ACC112 (cell line): ENCODE results near the gene IDUA.

Experiments
- H2AFZ ChIP-seq: fragments of 200-600 bp; sonication (generic); one replicate; pipeline ENCODE4 v1.6.0; 2017; ENCODE audit warnings: antibody characterized with exemption, low read length; ENCODE audit not compliant: unreplicated experiment
- H3K27ac ChIP-seq: fragments of 200-600 bp; sonication (generic); 2 replicates; pipeline ENCODE4 v1.5.1; 2014; ENCODE audit warnings: low read depth, mild to moderate bottlenecking, antibody characterized with exemption, low read length, moderate library complexity
- H3K27me3 ChIP-seq: fragments of 200-600 bp; sonication (generic); 2 replicates; pipeline ENCODE4 v1.6.1; 2014; ENCODE audit warnings: mild to moderate bottlenecking, antibody characterized with exemption, low read length, moderate library complexity, mixed read lengths; ENCODE audit not compliant: insufficient read depth
- H3K36me3 ChIP-seq: fragments of 200-600 bp; sonication (generic); 2 replicates; pipeline ENCODE4 v1.6.1; 2016; ENCODE audit warnings: mild to moderate bottlenecking, antibody characterized with exemption, low read length, moderate library complexity, mixed read lengths; ENCODE audit not compliant: insufficient read depth
- H3K4me1 ChIP-seq: fragments of 200-600 bp; sonication (generic); one replicate; pipeline ENCODE4 v1.6.1; 2016; ENCODE audit warnings: low read length, mixed read lengths; ENCODE audit not compliant: insufficient read depth, unreplicated experiment, control insufficient read depth
- H3K4me3 ChIP-seq: fragments of 200-600 bp; sonication (generic); 2 replicates; pipeline ENCODE4 v1.5.1; 2014; ENCODE audit warnings: mild to moderate bottlenecking, low read depth, low read length
- H3K79me2 ChIP-seq: fragments of 200-600 bp; sonication (generic); one replicate; pipeline ENCODE4 v1.6.0; 2016; ENCODE audit warnings: low read length; ENCODE audit not compliant: control insufficient read depth, unreplicated experiment, insufficient read depth

IDUA gene

GRCh38 chr4:1006856-1007255, 20.0 kb downstream of the IDUA start:
- Histone ChIP-seq H2AFZ (no peak overlapping the region), H3K4me1 (peaks cover 8% of the 10 kb centered on the region), H3K36me3 (no peaks in the 10 kb centered on the region), H3K27me3 (peaks cover 50% of the 10 kb centered on the region), H3K4me3 (no peak overlapping the region), H3K27ac (no peak overlapping the region), H3K79me2 (no peaks in the 10 kb centered on the region)

GRCh38 chr4:1008840-1009541, 22.1 kb downstream of the IDUA start:
- peaks cover 29% of the 10 kb centered on the region for H3K27me3 ChIP-seq
- no peak overlapping the region for H3K27ac ChIP-seq
- H2AFZ ChIP-seq = peak overlapping the region; percentile 75
- H3K4me3 ChIP-seq = peak overlapping the region; percentile 89
- peaks cover 8% of the 10 kb centered on the region for H3K4me1 ChIP-seq
- H3K36me3 ChIP-seq = no peaks in the 10 kb centered on the region
- H3K79me2 ChIP-seq = no peaks in the 10 kb centered on the region

GRCh38 chr4:1009542-1010394, 22.9 kb downstream of the IDUA start:
- peaks cover 29% of the 10 kb centered on the region for H3K27me3 ChIP-seq
- peak overlapping the region; percentile 89 for H3K4me3 ChIP-seq

GRCh38 chr4:1010395-1011021, 23.7 kb downstream of the IDUA start:
- Histone ChIP-seq H3K79me2 (no peaks in the 10 kb centered on the region), H3K4me1 (peaks cover 8% of the 10 kb centered on the region), H3K4me3 (peak overlapping the region; percentile 84), H2AFZ (peak overlapping the region; percentile 98), H3K27ac (peak overlapping the region; percentile 19; the same call in 1 of the 2 replicates), H3K36me3 (no peaks in the 10 kb centered on the region), H3K27me3 (peaks cover 26% of the 10 kb centered on the region)

More at GRCh38 chr4:1009542-1010394, 22.9 kb downstream of the IDUA start:
- H3K79me2 ChIP-seq = no peaks in the 10 kb centered on the region
- H3K36me3 ChIP-seq = no peaks in the 10 kb centered on the region
- H2AFZ ChIP-seq = peak overlapping the region; percentile 75
- peaks cover 8% of the 10 kb centered on the region for H3K4me1 ChIP-seq
- no peak overlapping the region for H3K27ac ChIP-seq

GRCh38 chr4:1011022-1011665, 24.3 kb downstream of the IDUA start, which contains the start of gene FGFRL1:
TSS of gene FGFRL1 (plus strand) at chr4:1011626. CDS start at chr4:1012486, 860 bp downstream.
- Histone ChIP-seq H2AFZ (peak within 1 kb of the TSS; percentile 98), H3K4me3 (peak within 1 kb of the TSS; percentile 88), H3K79me2 (no peaks in the 10 kb centered on the region), H3K27ac (peak within 1 kb of the TSS; percentile 19; the same call in 1 of the 2 replicates), H3K36me3 (no peaks in the 10 kb centered on the region), H3K4me1 (peaks cover 8% of the 10 kb centered on the region), H3K27me3 (peaks cover 24% of the 10 kb centered on the region)

- Histone ChIP-seq H3K27ac (no peak overlapping the region), H3K4me3 (no peak overlapping the region), H3K79me2 (no peaks in the 10 kb centered on the region), H3K27me3 (peaks cover 21% of the 10 kb centered on the region), H3K4me1 (peaks cover 8% of the 10 kb centered on the region), H3K36me3 (no peaks in the 10 kb centered on the region), H2AFZ (no peak overlapping the region)
Measured at GRCh38 chr4:1011666-1012033, 24.8 kb downstream of the IDUA start.

GRCh38 chr4:1012034-1012739, 25.3 kb downstream of the IDUA start:
- peak overlapping the region; percentile 88 for H3K4me3 ChIP-seq
- peaks cover 16% of the 10 kb centered on the region for H3K27me3 ChIP-seq
- no peaks in the 10 kb centered on the region for H3K36me3 ChIP-seq
- no peak overlapping the region for H3K27ac ChIP-seq
- H3K4me1 ChIP-seq = peaks cover 8% of the 10 kb centered on the region
- peak overlapping the region; percentile 81 for H2AFZ ChIP-seq
- H3K79me2 ChIP-seq = no peaks in the 10 kb centered on the region

- peaks cover 9% of the 10 kb centered on the region for H3K27me3 ChIP-seq
- no peaks in the 10 kb centered on the region for H3K79me2 ChIP-seq
- H3K4me1 ChIP-seq = peaks cover 8% of the 10 kb centered on the region
- H3K27ac ChIP-seq = no peak overlapping the region
- no peak overlapping the region; the same call in 1 of the 2 replicates for H3K4me3 ChIP-seq
- H3K36me3 ChIP-seq = no peaks in the 10 kb centered on the region
- no peak overlapping the region for H2AFZ ChIP-seq
Measured at GRCh38 chr4:1013225-1014073, 26.6 kb downstream of the IDUA start.

GRCh38 chr4:1014291-1015167, 27.7 kb downstream of the IDUA start:
- Histone ChIP-seq H3K79me2 (no peaks in the 10 kb centered on the region), H3K27ac (no peak overlapping the region), H3K4me1 (peaks cover 8% of the 10 kb centered on the region), H3K27me3 (no peaks in the 10 kb centered on the region), H2AFZ (no peak overlapping the region), H3K36me3 (no peaks in the 10 kb centered on the region), H3K4me3 (no peak overlapping the region)
